NK-92 (cell line): ENCODE data around the gene KRTAP5-11.
"Not testable (repeated sequence)": the region's sequence is repeated elsewhere in the genome, so short reads cannot be mapped to it uniquely, and the experiment has no call there.

Experiments
- DNase-seq: peaks from one replicate; lab custom pipeline; 2025; ENCODE audit not compliant: unreplicated experiment; lab: John Stamatoyannopoulos, UW

KRTAP5-11 gene

GRCh38 chr11:71534711-71535608, 47.7 kb downstream of the KRTAP5-11 start:
- DNase-seq = not testable (repeated sequence)

- no peak for DNase-seq
These were observed 50.6 kb downstream of the KRTAP5-11 start for GRCh38 chr11:71532036-71532610.
